Large intestine (tissue), 3 donors: ENCODE measurements around the gene STK24. TPM values are rescaled to one million over a fixed set of nuclear protein-coding genes. Genes with fewer than 3 reads are reported as not detected.

ENCODE experiments used
- DNase-seq, 2 donors: peaks; one replicate each; pipeline versions ENCODE4 v3.0.0 to v3.0.0-alpha.2; 2013
- H3K27ac ChIP-seq: one replicate; pipeline ENCODE4 v1.5.1; 2013; ENCODE audit warnings: low read length
- H3K27me3 ChIP-seq: 2 replicates; pipeline ENCODE4 v1.6.1; 2013; ENCODE audit warnings: low read length; ENCODE audit not compliant: control insufficient read depth, insufficient read depth
- H3K36me3 ChIP-seq: 2 replicates; pipeline ENCODE4 v1.6.1; 2013; ENCODE audit warnings: low read length; ENCODE audit not compliant: control insufficient read depth, insufficient read depth
- H3K4me1 ChIP-seq: one replicate; pipeline ENCODE4 v1.6.1; 2013; ENCODE audit warnings: low read length; ENCODE audit not compliant: control insufficient read depth, insufficient read depth
- H3K4me3 ChIP-seq: one replicate; pipeline ENCODE4 v1.5.1; 2013; ENCODE audit warnings: low read length
- H3K9me3 ChIP-seq: one replicate; pipeline ENCODE4 v1.6.1; 2013; ENCODE audit warnings: mild to moderate bottlenecking, low read depth, low read length, moderate library complexity; ENCODE audit not compliant: control insufficient read depth
- WGBS: methylation state at CpG from one replicate; pipeline ENCODE4 v1.1.5; 2013; ENCODE audit warnings: low lambda C conversion rate; ENCODE audit not compliant: insufficient coverage; 5-methylcytosine and 5-hydroxymethylcytosine counted together
- polyA plus RNA-seq: library from polyadenylated mRNA; unstranded; fragments of 120-200 nt; gene quantifications from one replicate; pipeline ENCODE4 v1.2.1, GENCODE V29; 2013

Gene STK24
- polyA plus RNA-seq, 1 donor = 119 TPM

- Histone ChIP-seq H3K27me3 (no peaks in the 10 kb centered on the region), H3K9me3 (no peaks in the 10 kb centered on the region), H3K36me3 (peaks cover 24% of the 10 kb centered on the region), H3K4me3 (no peak overlapping the region), H3K4me1 (peaks cover 53% of the 10 kb centered on the region), H3K27ac (peak overlapping the region; percentile 98)
- WGBS = no CpG with 5 or more reads among the region's 21 CpGs
- peak; percentile 90 to 95 for DNase-seq
Observed at GRCh38 chr13:98484289-98485219, 92.4 kb downstream of the STK24 start.

- 33% methylated on average over 1 of the region's 14 CpGs for WGBS
- peak overlapping the region; percentile 98 for H3K27ac ChIP-seq
- peaks cover 48% of the 10 kb centered on the region for H3K4me1 ChIP-seq
- DNase-seq = peak in 1 of 2 donors; percentile 50
- H3K36me3 ChIP-seq = peaks cover 21% of the 10 kb centered on the region
- no peak overlapping the region for H3K4me3 ChIP-seq
- H3K9me3 ChIP-seq = no peaks in the 10 kb centered on the region
- no peaks in the 10 kb centered on the region for H3K27me3 ChIP-seq
Observed at GRCh38 chr13:98483601-98484288, 93.2 kb downstream of the STK24 start.

- Histone ChIP-seq H3K36me3 (peaks cover 22% of the 10 kb centered on the region), H3K27ac (peak overlapping the region; percentile 98), H3K4me1 (peaks cover 51% of the 10 kb centered on the region), H3K27me3 (no peaks in the 10 kb centered on the region), H3K9me3 (no peaks in the 10 kb centered on the region), H3K4me3 (no peak overlapping the region)
- no peak for DNase-seq
- 100% methylated on average over 1 of the region's 28 CpGs for WGBS
Observed at GRCh38 chr13:98482476-98483444, 94.1 kb downstream of the STK24 start.

DNA sequence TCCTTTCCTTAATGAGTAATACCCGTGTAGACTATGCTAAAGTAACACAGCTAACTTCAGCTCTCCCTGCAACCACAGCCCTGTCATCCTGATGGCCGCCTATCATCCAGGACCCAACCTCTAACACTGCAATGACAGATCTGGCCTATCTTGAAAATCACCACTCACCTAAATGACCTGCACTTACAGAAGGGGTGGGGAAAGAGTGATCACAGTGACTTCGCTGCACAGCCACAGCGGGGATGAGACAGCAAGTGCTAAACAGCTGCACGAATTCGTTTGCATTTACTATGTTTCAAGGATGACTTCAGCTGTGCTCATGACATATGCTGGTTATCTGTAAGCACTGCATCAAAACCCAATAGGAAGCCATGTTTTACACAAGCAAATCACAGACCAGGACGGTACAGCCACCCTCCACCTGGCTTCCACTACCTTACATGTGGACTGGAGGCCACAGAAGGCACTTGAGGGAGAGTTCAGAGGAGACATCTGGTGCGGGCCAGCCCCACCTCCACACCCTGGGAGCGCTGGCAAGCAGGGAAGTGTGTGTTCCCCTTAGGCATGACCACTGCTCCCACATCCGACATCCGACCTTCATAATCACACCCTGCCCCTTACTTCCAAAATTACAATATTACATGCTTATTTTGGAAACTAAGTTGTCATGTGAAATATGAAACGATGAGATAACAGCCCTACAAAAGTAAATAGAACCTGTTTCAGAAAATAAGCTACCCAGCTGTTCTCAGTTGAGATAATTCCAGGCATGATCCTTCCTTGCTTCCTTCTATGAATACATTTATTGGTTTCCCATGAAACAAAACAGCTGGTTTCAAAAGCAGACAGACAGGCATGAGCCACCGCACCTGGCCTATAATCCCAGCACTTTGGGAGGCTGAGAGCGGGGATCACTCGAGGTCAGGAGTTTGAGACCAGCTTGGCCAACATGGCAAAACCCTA is 95.7 kb downstream of the STK24 start:
- no CpG with 5 or more reads among the region's 15 CpGs for WGBS
- peaks cover 53% of the 10 kb centered on the region for H3K4me1 ChIP-seq

GRCh38 chr13:98479496-98480003 is 97.4 kb downstream of the STK24 start:
- Histone ChIP-seq H3K27me3 (no peaks in the 10 kb centered on the region), H3K4me3 (no peak overlapping the region), H3K27ac (no peak overlapping the region), H3K9me3 (no peaks in the 10 kb centered on the region), H3K36me3 (peaks cover 28% of the 10 kb centered on the region), H3K4me1 (peaks cover 49% of the 10 kb centered on the region)
- DNase-seq = no peak
- no CpG with 5 or more reads among the region's 8 CpGs for WGBS

More for the DNA sequence above, 95.7 kb downstream of the STK24 start:
- peak overlapping the region; percentile 29 for H3K27ac ChIP-seq
- no peak overlapping the region for H3K4me3 ChIP-seq
- H3K36me3 ChIP-seq = peaks cover 22% of the 10 kb centered on the region
- H3K9me3 ChIP-seq = no peaks in the 10 kb centered on the region
- peak in 1 of 2 donors; percentile 41 for DNase-seq
- H3K27me3 ChIP-seq = no peaks in the 10 kb centered on the region

DNA sequence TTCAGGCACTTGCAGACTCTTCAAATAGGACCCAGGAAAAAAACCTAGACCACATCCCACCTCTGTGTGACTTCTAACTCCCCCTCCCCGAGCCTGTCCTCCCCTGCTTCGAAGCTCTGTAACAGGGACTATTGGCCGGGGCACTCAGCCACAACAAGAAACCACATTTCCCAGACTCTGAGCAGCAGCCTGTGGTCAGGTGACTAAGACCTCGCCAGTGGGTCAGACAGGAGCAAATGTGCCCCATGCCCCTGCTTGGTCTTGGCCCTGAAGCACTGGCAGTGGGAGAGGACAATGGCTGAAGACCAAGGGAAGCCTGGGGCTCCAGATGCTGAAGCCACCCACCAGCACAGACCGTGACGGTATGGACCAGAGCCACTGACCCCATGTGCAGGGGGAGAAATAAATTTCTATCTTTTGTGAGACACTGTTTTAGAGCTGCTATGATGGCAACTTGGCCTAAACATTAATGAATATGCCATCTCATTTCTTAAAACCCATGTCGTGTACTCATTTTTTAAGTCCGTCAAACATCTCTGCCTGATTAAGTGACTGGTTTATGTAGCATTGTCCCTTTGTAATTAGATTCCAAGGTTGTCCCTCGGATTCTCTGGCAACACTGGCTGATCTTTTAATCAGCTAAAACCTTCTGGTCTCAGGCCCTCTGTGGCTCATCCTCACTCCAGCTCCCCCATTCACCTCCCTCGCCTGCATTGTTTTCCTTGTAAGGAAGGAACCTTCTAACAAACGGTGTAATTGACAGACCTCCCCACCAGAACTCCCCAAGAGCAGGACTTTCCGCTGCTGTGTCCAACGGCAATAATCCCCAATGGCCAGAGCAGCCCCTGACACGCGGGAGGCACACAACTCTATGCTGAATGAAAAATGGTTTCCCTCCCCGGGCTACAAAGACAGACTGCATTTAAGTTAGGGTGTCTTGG is 98.4 kb downstream of the STK24 start:
- peaks cover 34% of the 10 kb centered on the region for H3K36me3 ChIP-seq
- peaks cover 49% of the 10 kb centered on the region for H3K4me1 ChIP-seq
- no peak overlapping the region for H3K4me3 ChIP-seq
- H3K9me3 ChIP-seq = no peaks in the 10 kb centered on the region
- WGBS = 100% methylated on average over 1 of the region's 16 CpGs
- no peaks in the 10 kb centered on the region for H3K27me3 ChIP-seq
- no peak overlapping the region for H3K27ac ChIP-seq
- no peak for DNase-seq

GRCh38 chr13:98476538-98476966 is 100.4 kb downstream of the STK24 start:
- Histone ChIP-seq H3K4me1 (peaks cover 49% of the 10 kb centered on the region), H3K4me3 (no peak overlapping the region), H3K27ac (no peak overlapping the region), H3K36me3 (peaks cover 40% of the 10 kb centered on the region), H3K27me3 (no peaks in the 10 kb centered on the region), H3K9me3 (no peaks in the 10 kb centered on the region)
- WGBS = no CpG with 5 or more reads among the region's 13 CpGs
- peak in 1 of 2 donors; percentile 25 for DNase-seq

DNA sequence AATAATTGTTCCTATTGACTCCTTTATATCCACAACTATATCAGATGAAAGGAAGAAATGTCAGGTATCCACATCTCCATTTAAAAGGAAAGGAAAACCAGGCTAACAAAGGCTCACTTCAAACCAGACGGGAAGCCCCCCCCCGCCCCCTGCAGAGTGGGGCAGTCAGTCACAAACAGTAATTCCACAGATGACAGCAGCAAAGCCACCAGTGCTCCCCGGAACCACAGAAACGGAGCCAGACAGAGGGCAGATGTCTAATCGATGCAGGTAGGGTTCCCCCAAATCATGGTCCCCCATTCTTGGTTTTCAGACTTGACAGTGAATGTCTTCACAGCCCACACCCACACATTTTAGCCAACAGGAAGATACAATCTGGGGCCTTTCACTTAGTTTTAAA is 100.8 kb downstream of the STK24 start:
- Histone ChIP-seq H3K9me3 (no peaks in the 10 kb centered on the region), H3K4me1 (peaks cover 46% of the 10 kb centered on the region), H3K36me3 (peaks cover 41% of the 10 kb centered on the region), H3K4me3 (no peak overlapping the region), H3K27me3 (no peaks in the 10 kb centered on the region), H3K27ac (no peak overlapping the region)
- no CpG with 5 or more reads among the region's 5 CpGs for WGBS
- no peak for DNase-seq
